PC-3 (cell line): Measurements from ENCODE around the gene TRIP12. TPM values are rescaled to one million over a fixed set of nuclear protein-coding genes. Genes with fewer than 3 reads are reported as not detected.

Experiments
- ATAC-seq: fragments of 200-7000 bp; cut with Tn5 transposase; 2 replicates; pipeline ENCODE4 v1.9.1; 2020; ENCODE audit warnings: mild to moderate bottlenecking, moderate library complexity
- BruUV-seq: library from RNA; stranded (reverse); fragments of 400-500 nt; replicated peaks from 2 replicates; lab custom pipeline; 2021; lab: Mats Ljungman, UMichigan
- CTCF ChIA-PET: fragments of 300-600 bp; sonication (Branson Sonifier 250); formaldehyde crosslinking; loops from one replicate; lab custom pipeline; 2022; ENCODE audit warnings: antibody characterized with exemption; lab: Charles Lee
- POLR2A ChIA-PET: fragments of 300-600 bp; sonication (Branson Sonifier 250); formaldehyde crosslinking; loops from one replicate; lab custom pipeline; 2022; ENCODE audit warnings: antibody characterized with exemption; ENCODE audit not compliant: unreplicated experiment; lab: Charles Lee
- DNase-seq: peaks from one replicate; pipeline ENCODE4 v3.0.0-alpha.2; 2015
- H2AFZ ChIP-seq: fragments of 300-600 bp; sonication (generic); 2 replicates; pipeline ENCODE4 v1.6.0; 2016; ENCODE audit warnings: antibody characterized with exemption, low read length
- H3F3A ChIP-seq: fragments of 300-600 bp; sonication (generic); one replicate; pipeline ENCODE4 v1.6.0; 2017; ENCODE audit warnings: antibody characterized with exemption, low read length, control low read depth, mild to moderate bottlenecking; ENCODE audit not compliant: unreplicated experiment
- H3K27ac ChIP-seq: fragments of 300-600 bp; sonication (generic); 2 replicates; pipeline ENCODE4 v1.5.1; 2016; ENCODE audit warnings: mild to moderate bottlenecking, low read length
- H3K27me3 ChIP-seq: fragments of 300-600 bp; sonication (generic); 2 replicates; pipeline ENCODE4 v1.6.1; 2016; ENCODE audit warnings: low read length, mixed read lengths
- H3K36me3 ChIP-seq: fragments of 300-600 bp; sonication (generic); 2 replicates; pipeline ENCODE4 v1.6.1; 2016; ENCODE audit warnings: low read depth, mixed run types, low read length, mixed read lengths
- H3K4me1 ChIP-seq: fragments of 300-600 bp; sonication (generic); 2 replicates; pipeline ENCODE4 v1.5.1; 2016; ENCODE audit warnings: low read length; ENCODE audit not compliant: insufficient read depth
- H3K4me2 ChIP-seq: fragments of 300-600 bp; sonication (generic); 2 replicates; pipeline ENCODE4 v1.6.0; 2016; ENCODE audit warnings: low read length
- H3K4me3 ChIP-seq: fragments of 300-600 bp; sonication (generic); 2 replicates; pipeline ENCODE4 v1.5.1; 2016; ENCODE audit warnings: mild to moderate bottlenecking, low read length, mixed read lengths
- H3K79me2 ChIP-seq: fragments of 300-600 bp; sonication (generic); 2 replicates; pipeline ENCODE4 v1.6.1; 2017; ENCODE audit warnings: low read length, mixed read lengths
- H3K9ac ChIP-seq: fragments of 300-600 bp; sonication (generic); 2 replicates; pipeline ENCODE4 v1.6.0; 2016; ENCODE audit warnings: mild to moderate bottlenecking, low read length
- H3K9me2 ChIP-seq: fragments of 300-600 bp; sonication (generic); replicated peaks from 2 replicates; pipeline ENCODE4 v1.6.1; 2016; ENCODE audit warnings: mixed run types, low read length, mixed read lengths
- H3K9me3 ChIP-seq: fragments of 300-600 bp; sonication (generic); 2 replicates; pipeline ENCODE4 v1.6.1; 2016; ENCODE audit warnings: low read length, mixed read lengths
- H4K20me1 ChIP-seq: fragments of 300-600 bp; sonication (generic); 2 replicates; pipeline ENCODE4 v1.6.1; 2016; ENCODE audit warnings: low read length, mixed read lengths
- CTCF ChIP-seq: fragments of 300-600 bp; sonication (generic); conservative IDR thresholded peaks from 2 replicates; pipeline ENCODE4 v1.5.1; 2017; ENCODE audit warnings: antibody characterized with exemption, low read depth, mild to moderate bottlenecking, low read length
- EZH2 ChIP-seq: fragments of 300-600 bp; sonication (generic); IDR thresholded peaks from one replicate; pipeline ENCODE4 v1.6.1; 2017; ENCODE audit warnings: antibody characterized with exemption, mild to moderate bottlenecking, low read length; ENCODE audit not compliant: unreplicated experiment
- EZH2phosphoT487 ChIP-seq: fragments of 300-600 bp; sonication (generic); IDR thresholded peaks from 2 replicates; pipeline ENCODE4 v1.6.1; 2018; ENCODE audit warnings: mild to moderate bottlenecking, antibody characterized with exemption, low read length, borderline replicate concordance
- intact Hi-C: fragments of 100-400 bp; cut with micrococcal nuclease; formaldehyde crosslinking; loops from 2 replicates; pipeline ENCODE4 v1.9.0; 2023
- total RNA-seq: library from RNA; depleted of rRNA; stranded (reverse); fragments of >200 nt; gene quantifications from 2 replicates; pipeline ENCODE4 v1.2.3, GENCODE V29; 2014

Gene TRIP12
- total RNA-seq, 1 experiment from 2014 or later: 113 TPM

GRCh38 chr2:229815858-229816257 is 106.0 kb downstream of the TRIP12 start:
- intact Hi-C loops: no loop called here
- H3K27me3 ChIP-seq: no peaks in the 10 kb centered on the region
- ATAC-seq: peak; percentile 84
- H3K4me3 ChIP-seq: no peak overlapping the region
- H2AFZ ChIP-seq: no peak overlapping the region
- H3K9me3 ChIP-seq: no peaks in the 10 kb centered on the region
- no peaks in the 10 kb centered on the region for H3K79me2 ChIP-seq
- BruUV-seq: no TSS peak
- peaks cover 30% of the 10 kb centered on the region for H3K4me1 ChIP-seq
- TF ChIP-seq CTCF (no peak), EZH2 (no peak)
- POLR2A ChIA-PET: no interaction called here
- peaks cover 5% of the 10 kb centered on the region for H4K20me1 ChIP-seq
- CTCF ChIA-PET: interaction anchor here (0.6 kb wide), 1 partner anchor 344 kb away, joined by 7 read pairs; no protein-coding TSS in a partner anchor
- H3K36me3 ChIP-seq: peaks cover 38% of the 10 kb centered on the region
- DNase-seq: peak; percentile 51
- peak overlapping the region; percentile 26; the same call in 1 of the 2 replicates for H3K4me2 ChIP-seq
- no peaks in the 10 kb centered on the region for H3F3A ChIP-seq
- no peaks in the 10 kb centered on the region for H3K9me2 ChIP-seq
- 0 out of 2 replicates have a peak overlapping the region, but pooled peaks have one; percentile 2 for H3K9ac ChIP-seq
- H3K27ac ChIP-seq: peak overlapping the region; percentile 64

GRCh38 chr2:229815342-229815741 is 106.5 kb downstream of the TRIP12 start:
- POLR2A ChIA-PET: no interaction called here
- Histone ChIP-seq H3K79me2 (no peaks in the 10 kb centered on the region), H3K9me2 (no peaks in the 10 kb centered on the region), H2AFZ (no peak overlapping the region), H3F3A (no peaks in the 10 kb centered on the region), H3K27me3 (no peaks in the 10 kb centered on the region), H3K27ac (peak overlapping the region; percentile 64), H3K9ac (no peak overlapping the region), H3K9me3 (no peaks in the 10 kb centered on the region), H3K4me3 (no peak overlapping the region), H4K20me1 (peaks cover 4% of the 10 kb centered on the region; the same call in 1 of the 2 replicates), H3K4me2 (peak overlapping the region; percentile 26; the same call in 1 of the 2 replicates), H3K4me1 (peaks cover 29% of the 10 kb centered on the region), H3K36me3 (peaks cover 43% of the 10 kb centered on the region)
- intact Hi-C loops: no loop called here
- ATAC-seq (peak; percentile 25; the same call in 1 of the 2 replicates), DNase-seq (peak; percentile 35)
- no TSS peak for BruUV-seq
- CTCF ChIA-PET: interaction anchor here (0.6 kb wide), 1 partner anchor 345 kb away, joined by 7 read pairs; no protein-coding TSS in a partner anchor
- TF ChIP-seq CTCF (no peak), EZH2phosphoT487 (no peak), EZH2 (no peak)

- intact Hi-C loops: no loop called here
- peaks cover 9% of the 10 kb centered on the region for H3K4me1 ChIP-seq
- no peak overlapping the region for H3K9ac ChIP-seq
- ATAC-seq: no peak
- POLR2A ChIA-PET: no interaction called here
- no peaks in the 10 kb centered on the region for H3K9me3 ChIP-seq
- peaks cover 70% of the 10 kb centered on the region for H3K36me3 ChIP-seq
- DNase-seq: no peak
- no peak for TF ChIP-seq CTCF
- no peak for TF ChIP-seq EZH2phosphoT487
- TF ChIP-seq EZH2: no peak
- H3K27me3 ChIP-seq: no peaks in the 10 kb centered on the region
- H3K79me2 ChIP-seq: no peaks in the 10 kb centered on the region
- H3K4me3 ChIP-seq: no peak overlapping the region
- H2AFZ ChIP-seq: no peak overlapping the region
- no TSS peak for BruUV-seq
- peaks cover 4% of the 10 kb centered on the region; the same call in 1 of the 2 replicates for H4K20me1 ChIP-seq
- H3F3A ChIP-seq: no peaks in the 10 kb centered on the region
- H3K27ac ChIP-seq: no peak overlapping the region
- no peaks in the 10 kb centered on the region for H3K9me2 ChIP-seq
- CTCF ChIA-PET: no interaction called here
- no peak overlapping the region for H3K4me2 ChIP-seq
Observed at GRCh38 chr2:229810786-229811185, 111.0 kb downstream of the TRIP12 start.
